Measurements from ENCODE around the gene BPHL. TPM values are rescaled to one million over a fixed set of nuclear protein-coding genes. Genes with fewer than 3 reads are reported as not detected.

BPHL gene
- total RNA-seq, 2 donors from 2014 or later: 13.4 to 31.7 TPM

- Histone ChIP-seq H3K27ac (no peak overlapping the region), H3K27me3 (no peaks in the 10 kb centered on the region), H3K9me3 (no peaks in the 10 kb centered on the region), H3K4me3 (no peak overlapping the region), H3K9ac (ENCODE audit: low read depth in 2 of 2, low read length in 2 of 2) (no peak overlapping the region), H3K36me3 (no peaks in the 10 kb centered on the region), H3K4me1 (peaks cover 3% of the 10 kb centered on the region)
- no peak for TF ChIP-seq CTCF (IDR thresholded peaks at IDR 0.05)
- no peak for DNase-seq
- intact Hi-C loops (cut with DNase I): loop anchor here (10.0 kb wide), 1 partner anchor 606 kb away; no protein-coding TSS in a partner anchor
Measured at GRCh38 chr6:3128356-3129108, 10.0 kb downstream of the BPHL start.

- intact Hi-C loops (cut with DNase I): no loop called here
- Histone ChIP-seq H3K36me3 (no peaks in the 10 kb centered on the region), H3K27ac (no peak overlapping the region), H3K9ac (ENCODE audit: low read depth in 2 of 2, low read length in 2 of 2) (no peak overlapping the region), H3K4me1 (no peaks in the 10 kb centered on the region), H3K4me3 (no peak overlapping the region), H3K9me3 (no peaks in the 10 kb centered on the region), H3K27me3 (no peaks in the 10 kb centered on the region)
- DNase-seq: no peak
- TF ChIP-seq CTCF (IDR thresholded peaks at IDR 0.05): no peak
Measured at GRCh38 chr6:3131695-3132094, 13.2 kb downstream of the BPHL start.

- Histone ChIP-seq H3K4me1 (no peaks in the 10 kb centered on the region), H3K9ac (ENCODE audit: low read depth in 2 of 2, low read length in 2 of 2) (no peak overlapping the region), H3K27me3 (no peaks in the 10 kb centered on the region), H3K27ac (no peak overlapping the region), H3K4me3 (no peak overlapping the region), H3K36me3 (no peaks in the 10 kb centered on the region), H3K9me3 (no peaks in the 10 kb centered on the region)
- TF ChIP-seq CTCF (IDR thresholded peaks at IDR 0.05): no peak
- no peak for DNase-seq
- intact Hi-C loops (cut with DNase I): no loop called here
Measured at GRCh38 chr6:3133515-3133914, 15.0 kb downstream of the BPHL start.

- Histone ChIP-seq H3K9me3 (no peaks in the 10 kb centered on the region), H3K36me3 (no peaks in the 10 kb centered on the region), H3K4me3 (no peak overlapping the region), H3K4me1 (peaks cover 6% of the 10 kb centered on the region), H3K9ac (ENCODE audit: low read depth in 2 of 2, low read length in 2 of 2) (peak overlapping the region in 1 of 2 donors; percentile 32), H3K27ac (peak overlapping the region; percentile 53), H3K27me3 (no peaks in the 10 kb centered on the region)
- peak; percentile 40 for DNase-seq
- no peak for TF ChIP-seq CTCF (IDR thresholded peaks at IDR 0.05)
- intact Hi-C loops (cut with DNase I): no loop called here
Measured at GRCh38 chr6:3135668-3136291, 17.3 kb downstream of the BPHL start.

GRCh38 chr6:3136292-3137011 lies 17.9 kb downstream of the BPHL start:
- H3K4me3 ChIP-seq: no peak overlapping the region
- TF ChIP-seq CTCF (IDR thresholded peaks at IDR 0.05): no peak
- H3K27me3 ChIP-seq: no peaks in the 10 kb centered on the region
- no peaks in the 10 kb centered on the region for H3K9me3 ChIP-seq
- DNase-seq: no peak
- H3K36me3 ChIP-seq: no peaks in the 10 kb centered on the region
- peaks cover 6% of the 10 kb centered on the region for H3K4me1 ChIP-seq
- H3K9ac ChIP-seq (ENCODE audit: low read depth in 2 of 2, low read length in 2 of 2): peak overlapping the region in 1 of 2 donors; percentile 32
- H3K27ac ChIP-seq: peak overlapping the region; percentile 53
- intact Hi-C loops (cut with DNase I): no loop called here

Measured in colonic mucosa (tissue), 4 donors.